Colonic mucosa (tissue), 4 donors: Measurements from ENCODE around the gene FAM131B. TPM values are rescaled to one million over a fixed set of nuclear protein-coding genes. Genes with fewer than 3 reads are reported as not detected.
A peak's percentile ranks its signal among the peaks of the same experiment; 100 is the strongest.

Source experiments
- DNase-seq: peaks from one replicate; pipeline ENCODE4 v3.0.0-alpha.2; 2020
- H3K27ac ChIP-seq: fragments of 200-600 bp; one replicate; pipeline ENCODE4 v1.8.0; 2021
- H3K27me3 ChIP-seq: fragments of 200-600 bp; one replicate; pipeline ENCODE4 v1.8.0; 2021
- H3K36me3 ChIP-seq: fragments of 200-600 bp; one replicate; pipeline ENCODE4 v1.8.0; 2021
- H3K4me1 ChIP-seq: fragments of 200-600 bp; one replicate; pipeline ENCODE4 v1.8.0; 2021; ENCODE audit warnings: mild to moderate bottlenecking
- H3K4me3 ChIP-seq: fragments of 200-600 bp; one replicate; pipeline ENCODE4 v1.8.0; 2021
- H3K9ac ChIP-seq, 2 donors: one replicate each; pipeline ENCODE4 v1.7.0; 2013; ENCODE audit warnings: control low read depth in 2 of 2, low read depth in 2 of 2, low read length in 2 of 2
- H3K9me3 ChIP-seq: fragments of 200-600 bp; one replicate; pipeline ENCODE4 v1.8.0; 2021
- intact Hi-C: fragments of 100-400 bp; cut with DNase I; formaldehyde crosslinking; loops from one replicate; pipeline ENCODE4 v1.14.1; 2022
- total RNA-seq, 2 donors: library from RNA; stranded (reverse); fragmentation: NEBNext Ultra II Directional in 1 of 2; extraction: Animal tissue kit (Norgen Biotek cat#: 25700) in 1 of 2; gene quantifications; one replicate each; pipeline ENCODE4 v1.2.1, GENCODE V29; 2021
- TF ChIP-seq, protein P1 (sequence below): fragments of 200-600 bp; IDR thresholded peaks from one replicate; pipeline ENCODE4 v1.8.0; 2022; ENCODE audit warnings: antibody characterized with exemption, mild to moderate bottlenecking
- donor health status: healthy.
- donor health status: DM: no; HTN: no; CAD: no.
- donor health status: DM: no; HTN: no; CAD: no.

Gene FAM131B
- total RNA-seq, 2 donors from 2014 or later, result 0.40 to 1.8 TPM

DNA sequence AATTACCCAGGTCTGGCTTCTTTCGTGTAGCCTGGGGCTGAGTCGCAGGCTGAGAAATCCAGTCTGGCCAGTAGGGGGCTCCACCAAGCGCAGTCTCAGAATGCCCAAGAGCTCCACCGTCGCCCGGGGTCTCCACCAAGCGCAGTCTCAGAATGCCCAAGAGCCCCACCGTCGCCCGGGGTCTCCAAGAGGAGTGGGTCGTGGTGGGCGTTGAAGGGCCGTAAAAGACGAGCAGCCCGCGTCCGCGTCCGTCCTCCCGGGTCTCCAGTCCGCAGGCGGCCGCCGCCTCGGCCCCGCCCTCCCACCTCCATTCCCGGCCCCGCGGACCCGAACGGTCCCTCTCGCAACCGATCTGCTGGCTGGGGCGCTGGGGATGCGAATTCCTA is 17.7 kb upstream of the FAM131B start:
- Histone ChIP-seq H3K27ac (peak overlapping the region; percentile 100), H3K36me3 (no peaks in the 10 kb centered on the region), H3K9me3 (no peaks in the 10 kb centered on the region), H3K9ac (peak overlapping the region; percentile 85 to 95), H3K27me3 (no peaks in the 10 kb centered on the region), H3K4me1 (peaks cover 7% of the 10 kb centered on the region), H3K4me3 (peak overlapping the region; percentile 89)
- intact Hi-C loops, result loop anchor here (5.0 to 10.0 kb wide), 2 partner anchors 37 to 115 kb away; partner anchors contain the start of gene GSTK1
- TF ChIP-seq, protein P1, sequence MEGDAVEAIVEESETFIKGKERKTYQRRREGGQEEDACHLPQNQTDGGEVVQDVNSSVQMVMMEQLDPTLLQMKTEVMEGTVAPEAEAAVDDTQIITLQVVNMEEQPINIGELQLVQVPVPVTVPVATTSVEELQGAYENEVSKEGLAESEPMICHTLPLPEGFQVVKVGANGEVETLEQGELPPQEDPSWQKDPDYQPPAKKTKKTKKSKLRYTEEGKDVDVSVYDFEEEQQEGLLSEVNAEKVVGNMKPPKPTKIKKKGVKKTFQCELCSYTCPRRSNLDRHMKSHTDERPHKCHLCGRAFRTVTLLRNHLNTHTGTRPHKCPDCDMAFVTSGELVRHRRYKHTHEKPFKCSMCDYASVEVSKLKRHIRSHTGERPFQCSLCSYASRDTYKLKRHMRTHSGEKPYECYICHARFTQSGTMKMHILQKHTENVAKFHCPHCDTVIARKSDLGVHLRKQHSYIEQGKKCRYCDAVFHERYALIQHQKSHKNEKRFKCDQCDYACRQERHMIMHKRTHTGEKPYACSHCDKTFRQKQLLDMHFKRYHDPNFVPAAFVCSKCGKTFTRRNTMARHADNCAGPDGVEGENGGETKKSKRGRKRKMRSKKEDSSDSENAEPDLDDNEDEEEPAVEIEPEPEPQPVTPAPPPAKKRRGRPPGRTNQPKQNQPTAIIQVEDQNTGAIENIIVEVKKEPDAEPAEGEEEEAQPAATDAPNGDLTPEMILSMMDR, result peak; percentile 89
- peak; percentile 92 for DNase-seq

DNA sequence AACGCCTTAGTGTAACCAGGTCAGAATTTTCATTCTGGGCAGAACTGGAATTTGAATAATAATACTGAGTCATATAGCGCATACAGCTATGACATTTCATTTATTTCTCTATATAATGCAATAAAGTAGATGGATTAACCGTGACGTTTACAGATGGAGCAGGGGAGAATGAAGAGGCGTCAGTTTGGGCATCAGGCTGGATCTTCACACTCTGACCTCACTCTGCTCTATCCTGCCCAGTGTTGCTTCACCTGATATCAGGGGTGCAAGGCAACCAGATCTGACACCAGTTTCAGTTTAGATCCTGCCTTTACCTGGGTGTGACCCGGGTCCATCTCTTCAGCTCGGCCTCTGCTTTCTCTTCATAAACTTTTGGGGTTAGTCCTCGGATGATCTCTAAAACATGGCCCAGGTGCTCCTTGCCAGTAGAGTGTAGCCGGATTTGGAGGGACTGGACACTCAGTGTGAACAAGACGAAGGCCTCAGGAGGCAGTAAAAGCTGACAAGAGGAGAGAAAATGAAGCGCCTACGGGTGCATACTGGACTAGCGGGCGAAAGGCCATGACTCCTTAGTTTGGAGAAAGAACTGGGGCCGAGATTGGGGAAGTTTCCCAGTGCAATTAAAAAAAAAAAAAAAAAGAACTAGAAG is 17.2 kb upstream of the FAM131B start:
- intact Hi-C loops, result loop anchor here (5.0 to 10.0 kb wide), 2 partner anchors 38 to 115 kb away; partner anchors contain the start of gene GSTK1
- H3K4me1 ChIP-seq, result peaks cover 7% of the 10 kb centered on the region
- H3K9me3 ChIP-seq, result no peaks in the 10 kb centered on the region

DNA sequence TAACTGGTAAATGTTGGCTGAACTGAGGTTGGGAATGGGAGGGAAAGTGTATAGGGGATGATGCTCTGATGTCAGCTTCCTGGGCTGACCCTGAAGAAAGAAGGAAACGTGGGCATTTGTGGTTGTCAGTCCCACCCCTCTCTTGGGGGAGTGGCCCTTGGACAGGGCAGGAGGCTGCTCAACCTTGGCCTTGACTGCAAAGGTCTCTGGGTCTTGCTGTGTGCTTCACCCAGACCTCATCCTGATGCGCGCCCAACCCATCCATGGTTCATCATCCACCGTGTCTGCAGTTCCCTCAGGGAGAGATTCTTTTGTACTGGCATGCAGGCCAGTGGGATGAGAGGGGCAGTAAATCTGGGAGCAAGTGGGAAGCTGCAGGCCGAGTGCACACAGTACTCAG is 13.9 kb upstream of the FAM131B start:
- TF ChIP-seq, protein P1, result no peak
- no peak overlapping the region for H3K27ac ChIP-seq
- H3K27me3 ChIP-seq, result no peaks in the 10 kb centered on the region
- no peaks in the 10 kb centered on the region for H3K4me1 ChIP-seq
- DNase-seq, result no peak
- H3K36me3 ChIP-seq, result no peaks in the 10 kb centered on the region
- intact Hi-C loops, result no loop called here
- H3K9me3 ChIP-seq, result no peaks in the 10 kb centered on the region
- H3K4me3 ChIP-seq, result no peak overlapping the region
- no peak overlapping the region for H3K9ac ChIP-seq

More for the DNA sequence above, 17.2 kb upstream of the FAM131B start:
- no peaks in the 10 kb centered on the region for H3K36me3 ChIP-seq
- no peak for DNase-seq
- H3K27me3 ChIP-seq, result no peaks in the 10 kb centered on the region
- peak overlapping the region; percentile 85 to 95 for H3K9ac ChIP-seq
- H3K27ac ChIP-seq, result peak overlapping the region; percentile 100
- TF ChIP-seq, protein P1, result no peak
- H3K4me3 ChIP-seq, result peak overlapping the region; percentile 89

DNA sequence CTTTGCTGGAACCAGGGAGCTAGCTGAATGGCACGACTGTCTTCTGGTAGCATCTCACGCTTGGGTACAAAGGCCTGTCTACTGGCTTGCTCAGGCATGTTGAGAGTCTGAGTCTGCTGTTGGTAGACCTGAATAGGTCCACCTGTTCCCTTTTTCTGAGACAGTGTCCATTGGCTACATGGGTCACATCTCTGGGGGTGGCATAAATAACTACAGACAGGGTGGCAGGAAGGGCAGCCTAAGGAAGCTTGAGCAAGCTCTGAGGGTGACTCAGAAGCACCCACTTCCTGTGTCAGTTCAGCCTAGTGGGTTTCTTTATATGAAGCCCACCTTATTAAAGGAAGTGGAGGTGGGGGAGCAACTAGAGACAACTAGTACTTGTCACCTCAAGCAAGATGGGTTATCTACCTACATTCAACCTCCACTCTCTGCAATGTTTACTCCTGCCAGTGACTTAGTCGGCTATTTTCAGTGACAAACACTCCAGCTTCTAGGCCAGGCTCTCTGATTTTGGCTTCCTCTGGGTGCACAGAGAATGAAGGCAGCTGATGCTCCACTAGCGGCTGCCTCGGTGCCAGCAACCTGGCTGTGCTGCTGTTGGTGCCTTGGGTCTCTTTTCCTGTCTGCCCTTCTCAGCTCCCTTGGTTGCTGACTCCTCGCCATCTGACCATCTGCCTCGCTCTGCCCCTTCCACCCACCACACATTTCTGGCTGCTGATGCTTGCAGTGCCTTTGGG is 13.0 kb upstream of the FAM131B start:
- peak overlapping the region; percentile 10 for H3K27ac ChIP-seq
- no peaks in the 10 kb centered on the region for H3K9me3 ChIP-seq
- peak overlapping the region in 1 of 2 donors; percentile 28 for H3K9ac ChIP-seq
- no peaks in the 10 kb centered on the region for H3K36me3 ChIP-seq
- no peaks in the 10 kb centered on the region for H3K27me3 ChIP-seq
- DNase-seq, result no peak
- intact Hi-C loops, result no loop called here
- no peaks in the 10 kb centered on the region for H3K4me1 ChIP-seq
- no peak overlapping the region for H3K4me3 ChIP-seq
- TF ChIP-seq, protein P1, result no peak

DNA sequence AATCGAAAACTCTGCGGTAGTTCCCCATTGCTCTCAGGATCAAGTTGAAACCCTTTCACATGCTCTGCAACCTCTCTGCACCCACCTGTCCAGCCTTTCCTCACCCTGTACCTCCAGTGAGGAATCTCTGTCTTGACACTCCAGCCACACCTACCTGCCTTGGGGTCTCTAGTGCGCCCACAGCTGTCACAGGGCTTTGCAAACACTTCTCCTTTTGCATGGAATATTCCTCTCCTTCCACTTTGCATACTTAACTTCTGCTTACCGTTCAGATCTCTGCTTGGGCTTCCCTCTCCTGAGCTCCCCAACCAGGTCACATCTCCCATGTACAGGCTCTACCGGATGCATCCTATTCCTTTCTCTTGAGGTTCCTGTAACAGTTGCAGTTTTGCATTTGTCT is 12.0 kb upstream of the FAM131B start:
- Histone ChIP-seq H3K27me3 (no peaks in the 10 kb centered on the region), H3K9ac (no peak overlapping the region), H3K4me1 (no peaks in the 10 kb centered on the region), H3K9me3 (no peaks in the 10 kb centered on the region), H3K36me3 (no peaks in the 10 kb centered on the region), H3K27ac (no peak overlapping the region), H3K4me3 (no peak overlapping the region)
- intact Hi-C loops, result no loop called here
- TF ChIP-seq, protein P1, result no peak
- DNase-seq, result no peak
